ENCODE measurements around the gene KRT6C. TPM values are rescaled to one million over a fixed set of nuclear protein-coding genes. Genes with fewer than 3 reads are reported as not detected.

Gene KRT6C
- total RNA-seq, 6 experiments from 2014 or later: 0.15 TPM; not detected in 5

DNA sequence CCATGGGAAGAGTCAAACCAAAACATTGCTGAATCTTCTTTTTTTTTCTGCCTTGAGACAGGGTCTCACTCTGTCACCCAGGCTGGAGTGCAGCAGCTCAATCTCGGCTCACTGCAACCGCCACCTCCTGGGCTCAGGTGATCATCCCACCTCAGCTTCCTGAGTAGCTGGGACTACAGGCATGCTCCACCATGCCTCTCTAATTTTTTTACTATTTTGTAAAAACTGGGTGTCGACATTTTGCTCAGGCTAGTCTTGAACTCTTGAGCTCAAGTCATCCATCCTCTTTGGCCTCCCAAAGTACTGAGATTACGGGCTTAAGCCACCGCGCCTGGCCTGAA lies 38.0 kb downstream of the KRT6C start:
- H3K36me3 ChIP-seq: no peaks in the 10 kb centered on the region
- intact Hi-C loops (cut with DNase I): no loop called here
- H3K4me3 ChIP-seq: no peak overlapping the region
- no peaks in the 10 kb centered on the region for H3K27me3 ChIP-seq
- H3K9me3 ChIP-seq: no peaks in the 10 kb centered on the region
- 88% methylated on average over 6 of the region's 6 CpGs for WGBS (ENCODE audit: insufficient coverage, low coverage, low lambda C conversion rate, missing lambda C conversion rate)
- DNase-seq: no peak
- ATAC-seq: no peak
- H3K4me1 ChIP-seq: no peaks in the 10 kb centered on the region
- H3K27ac ChIP-seq: no peak overlapping the region
- TF ChIP-seq POLR2A (IDR thresholded peaks at IDR 0.05): no peak
- TF ChIP-seq, protein P1, sequence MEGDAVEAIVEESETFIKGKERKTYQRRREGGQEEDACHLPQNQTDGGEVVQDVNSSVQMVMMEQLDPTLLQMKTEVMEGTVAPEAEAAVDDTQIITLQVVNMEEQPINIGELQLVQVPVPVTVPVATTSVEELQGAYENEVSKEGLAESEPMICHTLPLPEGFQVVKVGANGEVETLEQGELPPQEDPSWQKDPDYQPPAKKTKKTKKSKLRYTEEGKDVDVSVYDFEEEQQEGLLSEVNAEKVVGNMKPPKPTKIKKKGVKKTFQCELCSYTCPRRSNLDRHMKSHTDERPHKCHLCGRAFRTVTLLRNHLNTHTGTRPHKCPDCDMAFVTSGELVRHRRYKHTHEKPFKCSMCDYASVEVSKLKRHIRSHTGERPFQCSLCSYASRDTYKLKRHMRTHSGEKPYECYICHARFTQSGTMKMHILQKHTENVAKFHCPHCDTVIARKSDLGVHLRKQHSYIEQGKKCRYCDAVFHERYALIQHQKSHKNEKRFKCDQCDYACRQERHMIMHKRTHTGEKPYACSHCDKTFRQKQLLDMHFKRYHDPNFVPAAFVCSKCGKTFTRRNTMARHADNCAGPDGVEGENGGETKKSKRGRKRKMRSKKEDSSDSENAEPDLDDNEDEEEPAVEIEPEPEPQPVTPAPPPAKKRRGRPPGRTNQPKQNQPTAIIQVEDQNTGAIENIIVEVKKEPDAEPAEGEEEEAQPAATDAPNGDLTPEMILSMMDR (IDR thresholded peaks at IDR 0.05): no peak

DNA sequence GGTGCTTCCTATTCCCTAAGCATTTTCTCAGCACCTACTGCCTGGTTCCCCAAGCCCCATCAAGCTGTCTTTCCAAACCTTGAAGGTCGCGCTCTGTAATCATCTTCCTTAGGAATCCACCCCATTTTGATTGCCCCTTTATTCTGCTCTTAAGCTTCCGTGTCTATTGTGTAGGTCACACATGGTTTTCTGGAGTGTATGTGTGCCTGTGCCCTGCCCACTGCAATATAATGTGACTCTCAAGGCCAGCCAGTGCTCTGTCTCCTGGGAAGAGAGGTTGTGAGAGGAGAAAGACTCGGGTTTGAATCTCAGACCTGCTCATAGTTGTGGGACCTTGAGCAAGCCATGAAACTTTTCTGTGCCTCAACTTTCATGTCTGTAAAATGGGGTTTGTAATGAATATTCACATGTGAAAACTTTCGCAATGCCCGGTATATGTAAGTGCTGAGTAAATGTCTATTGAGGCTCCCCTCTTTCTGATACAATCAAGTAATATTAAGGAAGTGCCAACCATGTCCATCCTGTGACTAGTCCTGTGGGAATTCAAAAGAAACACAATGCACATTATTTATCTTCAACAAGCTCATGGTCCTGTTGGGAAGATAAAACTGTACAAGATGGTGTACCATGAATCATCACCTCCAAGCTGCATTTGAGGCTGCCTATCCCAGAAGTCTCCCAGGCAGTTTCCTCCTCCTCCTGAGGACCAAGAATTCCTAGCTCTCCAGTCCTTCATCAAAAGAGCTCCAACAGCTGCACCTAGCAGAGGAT lies 38.7 kb downstream of the KRT6C start:
- no peak for ATAC-seq
- no peak for TF ChIP-seq POLR2A (IDR thresholded peaks at IDR 0.05)
- TF ChIP-seq, protein P1 (IDR thresholded peaks at IDR 0.05): no peak

DNA sequence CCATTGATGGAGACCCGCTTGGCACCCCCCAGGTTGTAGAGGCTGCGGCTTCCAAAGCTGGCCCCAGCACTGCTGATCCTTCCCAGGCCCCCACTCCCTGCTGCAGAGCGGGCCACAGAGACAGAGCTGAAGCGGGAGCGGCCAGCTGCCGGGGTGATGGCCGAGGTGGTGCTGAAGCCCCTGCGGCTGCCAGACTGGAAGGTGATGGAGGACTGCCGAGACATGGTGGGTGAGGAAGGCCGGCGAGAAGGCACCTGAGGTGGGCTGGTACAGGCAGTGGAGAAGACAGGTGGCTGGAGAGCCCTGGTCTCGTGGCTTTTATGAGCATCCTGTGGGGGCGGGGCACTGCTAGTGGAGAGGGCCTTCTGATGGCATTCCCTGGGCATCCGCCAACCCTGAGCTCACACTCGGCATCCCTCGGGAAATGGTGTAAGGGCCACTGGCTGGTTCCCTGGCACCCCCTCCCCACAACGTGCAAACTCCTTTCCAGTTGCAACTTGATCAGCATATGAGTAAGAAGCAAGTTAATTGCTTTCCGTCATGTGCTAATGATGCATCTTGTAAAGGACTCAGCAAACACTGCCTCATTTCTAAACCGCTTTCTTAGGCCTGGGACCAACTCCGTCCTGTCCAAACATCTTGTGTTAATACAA lies 39.4 kb downstream of the KRT6C start, which contains the start of gene KRT75:
KRT75 (minus strand) TSS at position 291 of the 653 bp plus-strand sequence; CDS start at position 224, 67 bp downstream.
- Histone ChIP-seq H3K9me3 (no peaks in the 10 kb centered on the region), H3K4me3 (no peak within 1 kb of the TSS), H3K4me1 (no peaks in the 10 kb centered on the region), H3K36me3 (no peaks in the 10 kb centered on the region), H3K27me3 (no peaks in the 10 kb centered on the region), H3K27ac (no peak within 1 kb of the TSS)
- no peak for ATAC-seq
- intact Hi-C loops (cut with DNase I): no loop called here
- TF ChIP-seq, protein P1 (IDR thresholded peaks at IDR 0.05): no peak
- TF ChIP-seq POLR2A (IDR thresholded peaks at IDR 0.05): no peak
- 53% methylated on average over 3 of the region's 20 CpGs for WGBS (ENCODE audit: insufficient coverage, low coverage, low lambda C conversion rate, missing lambda C conversion rate)
- DNase-seq: no peak

More for the DNA sequence above, 38.7 kb downstream of the KRT6C start:
- intact Hi-C loops (cut with DNase I): no loop called here
- Histone ChIP-seq H3K27me3 (no peaks in the 10 kb centered on the region), H3K27ac (no peak overlapping the region), H3K36me3 (no peaks in the 10 kb centered on the region), H3K4me1 (no peaks in the 10 kb centered on the region), H3K9me3 (no peaks in the 10 kb centered on the region), H3K4me3 (no peak overlapping the region)
- no peak for DNase-seq
- WGBS (ENCODE audit: insufficient coverage, low coverage, low lambda C conversion rate, missing lambda C conversion rate): 87% methylated on average over 6 of the region's 6 CpGs

DNA sequence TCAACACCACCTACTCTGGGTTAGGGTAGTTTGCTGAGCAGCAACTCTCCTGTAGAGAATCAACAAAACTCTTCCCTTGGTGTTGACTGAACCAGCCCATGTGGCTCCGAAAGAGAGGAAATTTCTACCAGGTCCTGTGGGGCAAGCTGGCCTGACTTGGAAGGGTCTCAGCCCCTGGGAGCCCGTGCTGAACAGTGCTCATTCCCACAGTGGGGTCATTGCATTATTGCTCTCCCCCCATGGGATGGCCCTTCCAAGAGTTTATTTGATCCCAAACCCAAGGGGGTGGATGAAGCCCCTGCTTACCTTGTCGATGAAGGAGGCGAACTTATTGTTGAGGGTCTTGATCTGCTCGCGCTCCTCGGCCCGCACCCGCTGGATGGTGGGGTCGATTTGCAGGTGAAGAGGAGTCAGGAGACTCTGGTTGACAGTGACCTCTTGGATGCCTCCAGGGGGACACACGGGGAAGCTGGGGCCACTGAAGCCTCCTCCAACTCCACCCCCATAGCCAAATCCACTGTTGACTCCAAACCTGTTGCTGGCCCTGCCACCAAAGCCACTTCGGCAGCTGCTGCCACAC lies 40.0 kb downstream of the KRT6C start:
- DNase-seq (no peak), ATAC-seq (no peak)
- Histone ChIP-seq H3K4me3 (no peak overlapping the region), H3K9me3 (no peaks in the 10 kb centered on the region), H3K27me3 (no peaks in the 10 kb centered on the region), H3K4me1 (no peaks in the 10 kb centered on the region), H3K36me3 (no peaks in the 10 kb centered on the region), H3K27ac (no peak overlapping the region)
- intact Hi-C loops (cut with DNase I): no loop called here
- no peak for TF ChIP-seq POLR2A (IDR thresholded peaks at IDR 0.05)
- TF ChIP-seq, protein P1 (IDR thresholded peaks at IDR 0.05): no peak
- WGBS (ENCODE audit: insufficient coverage, low coverage, low lambda C conversion rate, missing lambda C conversion rate): 80% methylated on average over 9 of the region's 12 CpGs

Data from right lobe of liver (tissue), 6 donors.